RPMI7951 (cell line): ENCODE data around the gene CLDN4. TPM values are rescaled to one million over a fixed set of nuclear protein-coding genes. Genes with fewer than 3 reads are reported as not detected.

Experiments used
- DNase-seq: peaks from one replicate; pipeline ENCODE4 v3.0.0-alpha.2; 2012; ENCODE audit warnings: low read depth
- total RNA-seq: library from RNA; depleted of rRNA; stranded (reverse); fragments of >200 nt; shearing (Covaris generic); gene quantifications from 2 replicates; pipeline ENCODE4 v1.2.3, GENCODE V29; 2014; rRNA removed

The CLDN4 gene
- total RNA-seq, 1 experiment from 2014 or later: 1.2 TPM

DNA sequence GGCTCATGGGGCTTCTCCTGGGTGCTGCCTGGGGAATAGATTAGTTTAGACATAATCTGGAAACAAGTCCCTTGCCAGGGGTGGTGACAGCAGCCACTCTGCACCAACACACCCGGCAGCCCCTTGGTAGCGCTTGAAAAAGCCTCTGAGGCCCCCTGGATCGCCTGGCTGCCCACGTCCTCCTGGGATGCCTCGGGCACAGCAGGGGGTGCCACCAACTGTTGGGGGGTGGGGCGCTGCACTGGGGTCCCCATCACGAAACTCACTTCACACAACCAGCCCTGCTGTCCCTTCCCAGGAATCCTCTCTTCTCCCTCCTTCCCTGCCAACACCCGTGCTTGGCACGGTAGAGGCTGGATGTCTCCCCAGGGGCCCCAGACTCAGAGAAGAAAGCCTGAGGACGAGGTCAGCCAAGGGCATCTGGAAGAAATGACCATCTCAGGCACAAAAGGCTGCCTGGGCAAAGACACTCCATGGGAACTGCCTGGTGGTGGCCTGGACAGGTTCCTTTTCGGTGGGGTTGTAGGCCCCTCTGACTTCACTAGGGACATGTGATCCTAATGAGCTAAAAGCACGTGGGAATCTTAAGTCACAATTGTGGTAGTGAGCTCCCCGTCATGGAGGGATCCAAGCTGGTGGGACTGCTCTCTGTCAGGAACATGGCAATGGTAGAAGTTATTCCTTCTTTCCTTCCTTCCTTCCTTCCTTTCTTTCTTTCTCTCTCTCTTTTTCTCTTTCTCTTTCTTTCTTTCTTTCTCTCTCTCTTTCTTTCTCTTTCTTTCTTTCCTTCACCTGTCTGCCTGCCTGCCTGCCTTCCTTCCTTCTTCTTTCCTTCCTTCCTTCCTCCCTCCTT, 41.5 kb downstream of the CLDN4 start:
- DNase-seq: no peak

DNA sequence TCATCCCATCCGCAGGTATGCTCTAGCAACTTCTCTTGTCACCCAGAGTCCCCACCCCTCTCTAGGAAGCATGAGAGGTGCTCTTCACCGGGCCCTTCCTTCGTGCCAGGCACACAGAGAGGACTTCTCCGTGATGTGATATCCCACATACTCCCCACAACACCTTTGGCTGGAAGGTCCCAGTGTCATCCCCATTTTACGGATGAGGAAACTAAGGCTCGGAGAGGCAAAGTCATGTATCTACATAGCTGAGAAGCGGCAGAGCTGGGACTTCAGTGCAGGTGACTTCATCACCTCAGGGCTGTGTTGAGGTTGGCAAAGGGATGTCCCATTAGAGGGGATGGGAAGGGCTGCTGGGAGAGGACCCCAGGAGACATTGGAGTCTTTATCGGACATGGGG, 45.6 kb downstream of the CLDN4 start:
- DNase-seq: no peak

DNA sequence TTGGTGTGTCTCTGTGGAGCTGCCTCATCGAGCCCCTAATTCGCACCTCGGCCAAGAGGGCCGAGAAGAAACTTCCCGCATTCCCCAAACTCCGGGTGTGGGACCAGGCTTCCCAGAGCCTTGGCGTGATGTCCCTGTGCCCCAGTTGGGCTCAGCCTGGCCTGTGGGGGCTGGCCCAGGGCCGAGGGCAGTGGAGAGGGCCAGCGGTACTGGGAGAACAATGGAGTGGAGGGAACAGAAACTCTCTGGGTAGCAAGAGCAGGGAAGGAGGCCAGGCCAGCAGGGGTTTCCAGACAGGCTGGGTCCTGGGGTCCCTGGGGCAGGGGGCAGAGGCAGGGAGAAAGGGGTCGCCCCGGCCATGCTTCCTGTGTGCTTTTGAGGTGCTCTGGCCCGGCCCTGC, 46.2 kb downstream of the CLDN4 start:
- no peak for DNase-seq

DNA sequence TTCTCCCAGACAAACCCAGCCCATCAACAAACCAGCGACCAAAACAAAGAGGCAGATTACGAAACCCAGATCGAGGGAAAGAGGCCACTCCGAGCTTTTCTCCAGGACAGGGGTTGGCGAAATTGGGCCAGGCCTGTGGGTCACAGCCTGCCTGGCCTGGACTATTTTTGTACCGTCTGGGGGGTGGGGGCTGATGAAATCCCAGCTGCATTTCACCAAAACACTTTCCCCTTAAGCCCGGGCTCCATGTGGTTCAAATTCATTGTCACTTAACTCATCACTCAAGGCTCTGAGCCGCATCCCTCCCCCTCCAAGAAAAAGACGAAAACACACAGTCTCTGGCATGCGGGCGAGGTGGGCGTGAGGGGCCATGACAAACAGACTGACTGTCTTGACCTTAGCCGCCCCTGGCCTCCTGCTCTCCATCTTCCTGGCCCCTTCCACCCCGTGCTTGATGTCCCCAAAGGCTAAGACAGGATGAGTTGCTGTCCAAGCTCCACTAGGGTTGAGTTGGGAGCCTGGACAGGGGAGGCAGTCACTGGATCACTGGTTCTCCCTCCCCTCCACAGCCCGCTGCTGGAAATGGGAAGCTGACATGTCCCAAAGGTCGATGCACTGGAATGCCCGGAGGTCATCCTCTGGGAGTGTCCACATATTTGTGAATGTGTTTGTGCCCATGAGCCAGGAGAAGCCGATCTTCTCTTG, 49.3 kb downstream of the CLDN4 start:
- DNase-seq: peak; percentile 56

DNA sequence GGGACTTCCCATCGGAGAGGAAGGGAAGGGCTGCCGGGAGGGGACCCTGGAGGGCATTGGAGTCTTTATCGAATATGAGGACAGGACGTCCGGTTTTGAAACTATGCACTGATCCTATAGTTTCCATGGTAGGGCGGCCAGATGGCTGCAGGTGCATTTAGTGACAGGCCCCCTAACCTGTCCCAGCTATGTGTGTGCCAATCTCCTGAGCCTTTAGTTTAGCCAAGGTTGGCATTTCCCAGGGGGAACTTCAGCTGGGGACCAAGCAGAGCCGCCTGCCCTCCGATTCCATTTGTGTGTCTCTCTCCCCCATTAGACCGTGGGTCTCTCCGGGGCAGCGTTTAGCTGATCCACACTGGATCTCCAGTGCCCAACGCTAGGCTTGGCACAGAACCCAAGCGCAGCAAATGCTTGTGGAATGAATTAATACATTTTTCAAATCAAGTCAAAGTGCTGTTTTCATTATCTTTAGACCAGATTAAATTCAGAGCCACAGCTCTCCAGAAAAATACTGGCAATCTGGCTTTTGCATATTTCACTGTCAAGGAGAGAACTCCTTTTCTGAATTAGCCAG, 50.0 kb downstream of the CLDN4 start:
- no peak for DNase-seq

DNA sequence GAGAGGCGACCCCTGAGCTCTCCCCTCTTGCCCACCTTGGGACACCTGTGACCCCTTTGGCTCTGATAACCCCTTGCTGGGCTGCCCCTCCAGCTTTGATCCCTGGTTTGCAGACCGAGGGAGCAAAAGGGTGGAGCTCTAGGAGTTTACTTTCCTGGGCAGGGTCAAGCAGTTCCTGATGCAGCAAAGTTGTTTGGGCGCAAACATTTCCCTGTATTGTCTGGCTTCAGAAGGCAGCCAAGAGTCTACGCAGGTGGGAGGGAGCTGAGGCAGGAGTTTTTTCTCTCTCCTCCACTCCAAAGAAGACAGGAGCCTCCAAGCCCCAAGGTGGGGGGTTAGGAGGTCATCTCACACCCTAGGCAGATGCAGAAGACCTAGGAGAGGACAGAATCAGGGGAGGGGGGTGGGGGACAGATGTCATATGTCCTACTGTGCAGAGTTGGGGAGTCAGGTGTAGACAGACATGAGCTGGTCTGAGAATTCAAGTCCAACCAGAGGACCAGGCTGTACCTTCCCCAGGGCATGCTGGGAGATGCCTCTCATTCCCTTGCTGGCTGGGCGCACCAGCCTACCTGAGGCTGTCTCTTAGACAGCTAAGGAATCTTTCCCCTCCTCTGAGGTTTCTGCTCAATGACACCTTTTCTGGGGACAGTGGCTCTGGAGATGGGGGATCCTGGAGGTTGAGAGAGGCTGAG, 50.7 kb downstream of the CLDN4 start:
- no peak for DNase-seq

DNA sequence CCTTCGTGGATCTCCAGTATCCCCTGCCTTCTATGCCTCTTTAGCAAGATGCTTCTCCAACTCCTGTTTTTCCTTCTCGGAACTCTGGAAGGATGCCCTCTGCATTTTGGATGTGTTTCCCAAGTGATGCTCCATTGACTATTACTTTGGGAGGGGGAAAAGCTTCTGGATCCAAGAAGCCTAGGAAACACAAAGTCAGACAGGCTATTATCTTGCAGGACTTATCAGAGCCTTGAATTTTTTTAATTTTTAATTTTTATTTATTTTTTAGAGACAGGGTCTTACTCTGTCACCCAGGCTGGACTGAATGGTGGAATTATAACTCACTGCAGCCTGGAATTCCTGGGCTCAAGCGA, 51.2 kb downstream of the CLDN4 start:
- no peak for DNase-seq

Other genes starting within 250 kb of the CLDN4 start
- not detected in 2 replicates for gene MLXIPL, start 206.5 kb upstream of the CLDN4 start, total RNA-seq
- 2.0 and 2.1 TPM in 2 replicates for gene VPS37D, start 163.2 kb upstream of the CLDN4 start, total RNA-seq
- 2.3 and 2.5 TPM in 2 replicates for gene DNAJC30, start 147.5 kb upstream of the CLDN4 start, total RNA-seq
- 54.5 and 55.3 TPM in 2 replicates for gene BUD23, start 147.4 kb upstream of the CLDN4 start, total RNA-seq
- 36.4 and 45.6 TPM in 2 replicates for gene STX1A, start 111.3 kb upstream of the CLDN4 start, total RNA-seq
- gene ABHD11, start 92.2 kb upstream of the CLDN4 start, total RNA-seq: 19.8 and 20.7 TPM in 2 replicates
- not detected in 2 replicates for gene CLDN3, start 60.7 kb upstream of the CLDN4 start, total RNA-seq
- gene METTL27, start 11.5 kb downstream of the CLDN4 start, total RNA-seq: 0.12 and 0.29 TPM in 2 replicates
- gene TMEM270, start 30.2 kb downstream of the CLDN4 start, total RNA-seq: not detected in 2 replicates
- 0.12 and 0.59 TPM in 2 replicates for gene ELN, start 197.2 kb downstream of the CLDN4 start, total RNA-seq